Neutrophil (primary cell): ENCODE results near the gene TNFRSF11A.

Source experiments
- H3K27ac ChIP-seq: fragments of 200-600 bp; sonication (generic); 2 replicates; pipeline ENCODE4 v1.5.1; 2016; ENCODE audit warnings: mild to moderate bottlenecking, moderate library complexity
- H3K27me3 ChIP-seq: fragments of 200-600 bp; sonication (generic); 2 replicates; pipeline ENCODE4 v1.6.0; 2016; ENCODE audit warnings: mild to moderate bottlenecking
- H3K36me3 ChIP-seq: fragments of 200-600 bp; sonication (generic); 2 replicates; pipeline ENCODE4 v1.5.1; 2017
- H3K4me1 ChIP-seq, 2 experiments: fragments of 200-600 bp in 1 of 2; sonication (generic) in 1 of 2; 1 replicate in 1 of 2; 2 replicates in 1 of 2; pipeline versions ENCODE4 v1.5.1 to v1.6.1; 2013 to 2016; ENCODE audit warnings: low read depth in 1 of 2, low read length in 1 of 2, mild to moderate bottlenecking in 1 of 2, moderate library complexity in 1 of 2; ENCODE audit not compliant: control insufficient read depth in 1 of 2, insufficient read depth in 1 of 2
- H3K4me3 ChIP-seq, 2 experiments: fragments of 200-600 bp in 1 of 2; sonication (generic) in 1 of 2; 1 replicate in 1 of 2; 2 replicates in 1 of 2; pipeline ENCODE4 v1.5.1; 2013 to 2016; ENCODE audit warnings: low read depth in 1 of 2, low read length in 1 of 2, mild to moderate bottlenecking in 1 of 2, moderate library complexity in 1 of 2
- H3K9me3 ChIP-seq: fragments of 200-600 bp; sonication (generic); 2 replicates; pipeline ENCODE4 v1.5.1; 2016
- CTCF ChIP-seq: fragments of 200-600 bp; sonication (generic); IDR thresholded peaks from 2 replicates; pipeline ENCODE4 v1.5.1; 2016; ENCODE audit warnings: antibody characterized with exemption

The TNFRSF11A gene

GRCh38 chr18:62334120-62334519 is 9.0 kb downstream of the TNFRSF11A start:
- H3K36me3 ChIP-seq, result no peaks in the 10 kb centered on the region
- H3K9me3 ChIP-seq, result no peaks in the 10 kb centered on the region
- H3K27me3 ChIP-seq, result peaks cover 14% of the 10 kb centered on the region
- no peak for TF ChIP-seq CTCF
- H3K4me3 ChIP-seq, result no peak overlapping the region
- H3K27ac ChIP-seq, result no peak overlapping the region
- peaks cover 5 to 12% of the 10 kb centered on the region in 2 experiments for H3K4me1 ChIP-seq

GRCh38 chr18:62335494-62335893 is 10.4 kb downstream of the TNFRSF11A start:
- TF ChIP-seq CTCF, result no peak
- no peak overlapping the region for H3K27ac ChIP-seq
- no peak overlapping the region for H3K4me3 ChIP-seq
- peaks cover 5 to 12% of the 10 kb centered on the region in 2 experiments for H3K4me1 ChIP-seq
- peaks cover under 1% of the 10 kb centered on the region for H3K27me3 ChIP-seq
- H3K9me3 ChIP-seq, result no peaks in the 10 kb centered on the region
- H3K36me3 ChIP-seq, result no peaks in the 10 kb centered on the region

- H3K9me3 ChIP-seq, result no peaks in the 10 kb centered on the region
- TF ChIP-seq CTCF, result no peak
- peaks cover 5 to 9% of the 10 kb centered on the region in 2 experiments for H3K4me1 ChIP-seq
These were observed 11.5 kb downstream of the TNFRSF11A start for GRCh38 chr18:62336618-62337017.

GRCh38 chr18:62337336-62337735 is 12.2 kb downstream of the TNFRSF11A start:
- Histone ChIP-seq H3K27me3 (no peaks in the 10 kb centered on the region), H3K4me3 (no peak overlapping the region), H3K27ac (no peak overlapping the region), H3K9me3 (no peaks in the 10 kb centered on the region), H3K4me1 (peaks cover 0 to 2% of the 10 kb centered on the region in 2 experiments), H3K36me3 (no peaks in the 10 kb centered on the region)
- no peak for TF ChIP-seq CTCF

More at GRCh38 chr18:62336618-62337017, 11.5 kb downstream of the TNFRSF11A start:
- Histone ChIP-seq H3K27ac (no peak overlapping the region), H3K27me3 (no peaks in the 10 kb centered on the region), H3K36me3 (no peaks in the 10 kb centered on the region), H3K4me3 (no peak overlapping the region)

GRCh38 chr18:62338446-62339105 is 13.5 kb downstream of the TNFRSF11A start:
- Histone ChIP-seq H3K9me3 (no peaks in the 10 kb centered on the region), H3K27me3 (no peaks in the 10 kb centered on the region), H3K4me3 (no peak overlapping the region), H3K27ac (no peak overlapping the region), H3K36me3 (no peaks in the 10 kb centered on the region), H3K4me1 (no peaks in the 10 kb centered on the region)
- TF ChIP-seq CTCF, result no peak
